IPS-15b (cell line): ENCODE data around the gene VMP1.
"Not testable (repeated sequence)": the region's sequence is repeated elsewhere in the genome, so short reads cannot be mapped to it uniquely, and the experiment has no call there.

Experiments
- H3K27me3 ChIP-seq: one replicate; pipeline ENCODE4 v1.6.1; 2013; ENCODE audit warnings: low read length; ENCODE audit not compliant: control insufficient read depth, insufficient read depth
- H3K36me3 ChIP-seq: one replicate; pipeline ENCODE4 v1.6.1; 2013; ENCODE audit warnings: low read length; ENCODE audit not compliant: control insufficient read depth, insufficient read depth
- H3K4me1 ChIP-seq: one replicate; pipeline ENCODE4 v1.6.1; 2013; ENCODE audit warnings: mild to moderate bottlenecking, low read length; ENCODE audit not compliant: control insufficient read depth, insufficient read depth
- H3K4me3 ChIP-seq: one replicate; pipeline ENCODE4 v1.5.1; 2013; ENCODE audit warnings: low read depth, low read length
- H3K9ac ChIP-seq: one replicate; pipeline ENCODE4 v1.6.1; 2013; ENCODE audit warnings: low read depth, mild to moderate bottlenecking, low read length
- H3K9me3 ChIP-seq: one replicate; pipeline ENCODE4 v1.6.1; 2013; ENCODE audit warnings: mild to moderate bottlenecking, low read length; ENCODE audit not compliant: control insufficient read depth, insufficient read depth

Gene VMP1

GRCh38 chr17:59785091-59785799 is 77.8 kb downstream of the VMP1 start:
- no peak overlapping the region for H3K9ac ChIP-seq
- no peaks in the 10 kb centered on the region for H3K27me3 ChIP-seq
- H3K36me3 ChIP-seq = no peaks in the 10 kb centered on the region
- H3K4me1 ChIP-seq = peaks cover 21% of the 10 kb centered on the region
- H3K9me3 ChIP-seq = no peaks in the 10 kb centered on the region
- no peak overlapping the region for H3K4me3 ChIP-seq

- Histone ChIP-seq H3K4me3 (no peak overlapping the region), H3K4me1 (peaks cover 21% of the 10 kb centered on the region), H3K9ac (no peak overlapping the region)
These were observed 78.7 kb downstream of the VMP1 start for GRCh38 chr17:59786213-59786535.

GRCh38 chr17:59786536-59787319 is 79.3 kb downstream of the VMP1 start:
- peaks cover 21% of the 10 kb centered on the region for H3K4me1 ChIP-seq
- no peaks in the 10 kb centered on the region for H3K9me3 ChIP-seq
- H3K27me3 ChIP-seq = no peaks in the 10 kb centered on the region
- no peaks in the 10 kb centered on the region for H3K36me3 ChIP-seq
- no peak overlapping the region for H3K9ac ChIP-seq
- no peak overlapping the region for H3K4me3 ChIP-seq

More at GRCh38 chr17:59786213-59786535, 78.7 kb downstream of the VMP1 start:
- no peaks in the 10 kb centered on the region for H3K27me3 ChIP-seq
- no peaks in the 10 kb centered on the region for H3K36me3 ChIP-seq
- no peaks in the 10 kb centered on the region for H3K9me3 ChIP-seq

DNA sequence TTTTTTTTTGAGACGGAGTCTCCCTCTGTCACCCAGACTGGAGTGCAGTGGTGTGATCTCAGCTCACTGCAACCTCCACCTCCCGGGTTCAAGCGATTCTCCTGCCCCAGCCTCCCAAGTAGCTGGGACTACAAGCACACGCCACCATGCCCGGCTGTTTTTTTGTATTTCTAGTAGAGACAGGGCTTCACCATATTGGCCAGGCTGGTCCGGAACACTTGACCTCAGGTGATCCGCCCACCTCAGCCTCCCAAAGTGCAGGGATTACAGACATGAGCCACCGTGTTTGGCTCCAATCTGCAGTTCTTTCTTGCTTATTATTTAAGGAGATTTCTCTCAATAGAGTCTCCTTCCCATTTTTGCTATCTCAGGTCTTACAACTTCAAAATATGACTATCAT is 82.4 kb downstream of the VMP1 start:
- H3K4me1 ChIP-seq = peaks cover 12% of the 10 kb centered on the region
- not testable (repeated sequence) for H3K27me3 ChIP-seq, H3K9ac ChIP-seq, H3K9me3 ChIP-seq, H3K4me3 ChIP-seq, H3K36me3 ChIP-seq

- not testable (repeated sequence) for H3K36me3 ChIP-seq, H3K9ac ChIP-seq, H3K4me3 ChIP-seq, H3K27me3 ChIP-seq, H3K9me3 ChIP-seq
- H3K4me1 ChIP-seq = peaks cover 12% of the 10 kb centered on the region
These were observed 83.0 kb downstream of the VMP1 start for GRCh38 chr17:59790418-59790817.

DNA sequence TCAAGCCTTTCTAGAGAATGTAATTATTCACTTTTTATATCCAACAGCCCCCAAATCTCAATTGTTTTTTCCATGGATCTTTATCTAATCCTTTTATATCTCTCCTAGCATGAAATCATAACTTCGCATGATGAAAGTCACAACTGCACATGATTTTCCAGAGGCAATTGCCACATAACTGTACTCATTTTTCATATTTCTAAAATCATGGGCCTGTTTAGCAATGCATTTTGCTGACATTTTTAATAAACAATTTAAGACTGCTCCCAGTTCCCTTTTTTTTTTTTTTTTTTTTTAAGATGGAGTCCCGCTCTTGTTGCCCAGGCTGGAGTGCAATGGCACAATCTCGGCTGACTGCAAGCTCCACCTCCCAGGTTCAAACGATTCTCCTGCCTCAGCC is 83.5 kb downstream of the VMP1 start:
- no peak overlapping the region for H3K9ac ChIP-seq
- no peak overlapping the region for H3K4me3 ChIP-seq
- H3K27me3 ChIP-seq = no peaks in the 10 kb centered on the region
- no peaks in the 10 kb centered on the region for H3K36me3 ChIP-seq
- no peaks in the 10 kb centered on the region for H3K9me3 ChIP-seq
- peaks cover 12% of the 10 kb centered on the region for H3K4me1 ChIP-seq

DNA sequence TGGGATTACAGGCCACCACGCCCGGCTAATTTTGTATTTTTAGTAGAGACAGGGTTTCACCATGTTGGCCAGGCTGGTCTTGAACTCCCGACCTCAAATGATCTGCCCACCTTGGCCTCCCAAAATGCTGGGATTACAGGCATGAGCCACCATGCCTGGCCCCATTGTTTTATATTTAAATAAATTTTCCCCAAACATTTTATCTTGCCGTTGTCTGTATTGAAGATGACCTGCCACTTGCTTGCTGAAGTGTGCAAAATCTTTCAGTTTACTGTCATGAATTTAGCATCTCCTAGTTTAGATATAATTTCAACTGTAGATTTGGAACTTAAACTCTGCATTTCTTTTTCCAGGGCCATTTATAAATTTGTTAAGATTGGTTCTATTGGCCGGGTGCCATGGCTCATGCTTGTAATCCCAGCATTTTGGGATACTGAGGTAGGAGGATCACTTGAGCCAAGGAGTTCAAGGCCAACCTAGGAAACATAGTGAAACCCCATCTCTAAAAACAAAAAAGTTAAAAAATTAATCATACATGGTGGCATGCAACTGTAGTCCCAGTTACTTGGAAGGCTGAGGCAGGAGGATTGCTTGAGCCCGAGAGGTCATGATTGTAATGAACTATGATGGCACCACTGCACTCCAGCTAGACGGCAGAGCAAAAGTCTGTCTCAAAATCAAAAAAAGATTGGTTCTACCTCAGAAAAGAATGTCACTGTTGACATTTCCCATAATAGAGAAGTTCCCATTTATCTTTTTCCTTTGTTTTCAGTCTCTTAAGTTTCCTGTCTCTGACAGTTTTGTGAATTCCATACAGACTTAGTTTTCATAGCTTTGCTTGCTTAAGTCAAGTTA is 84.4 kb downstream of the VMP1 start:
- H3K36me3 ChIP-seq = no peaks in the 10 kb centered on the region
- H3K4me3 ChIP-seq = no peak overlapping the region
- H3K9ac ChIP-seq = no peak overlapping the region
- H3K4me1 ChIP-seq = peaks cover 5% of the 10 kb centered on the region
- no peaks in the 10 kb centered on the region for H3K9me3 ChIP-seq
- H3K27me3 ChIP-seq = no peaks in the 10 kb centered on the region

- H3K9ac ChIP-seq, H3K4me3 ChIP-seq, H3K36me3 ChIP-seq, H3K4me1 ChIP-seq, H3K9me3 ChIP-seq, H3K27me3 ChIP-seq: not testable (repeated sequence)
These were observed 85.0 kb downstream of the VMP1 start for GRCh38 chr17:59792458-59792823.

DNA sequence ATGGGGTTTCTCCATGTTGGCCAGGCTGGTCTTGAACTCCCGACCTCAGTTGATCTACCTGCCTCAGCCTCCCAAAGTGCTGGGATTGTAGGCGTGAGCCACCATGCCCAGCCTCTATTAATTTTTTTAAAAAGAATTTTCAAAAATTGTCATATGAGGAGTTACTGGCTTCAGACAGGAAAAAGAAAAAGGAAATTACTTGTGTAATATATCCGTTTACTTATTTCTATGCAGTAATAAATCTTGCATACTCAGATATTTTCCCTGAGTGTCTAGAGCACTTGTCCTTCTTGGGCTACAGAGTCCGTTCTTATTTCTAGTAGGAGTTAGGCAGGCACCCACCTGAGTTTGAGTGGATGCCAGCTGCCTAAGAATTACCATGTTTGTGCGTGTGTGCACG is 85.8 kb downstream of the VMP1 start:
- H3K9ac ChIP-seq = no peak overlapping the region
- no peaks in the 10 kb centered on the region for H3K36me3 ChIP-seq
- no peak overlapping the region for H3K4me3 ChIP-seq
- H3K27me3 ChIP-seq = no peaks in the 10 kb centered on the region
- no peaks in the 10 kb centered on the region for H3K9me3 ChIP-seq
- no peaks in the 10 kb centered on the region for H3K4me1 ChIP-seq

DNA sequence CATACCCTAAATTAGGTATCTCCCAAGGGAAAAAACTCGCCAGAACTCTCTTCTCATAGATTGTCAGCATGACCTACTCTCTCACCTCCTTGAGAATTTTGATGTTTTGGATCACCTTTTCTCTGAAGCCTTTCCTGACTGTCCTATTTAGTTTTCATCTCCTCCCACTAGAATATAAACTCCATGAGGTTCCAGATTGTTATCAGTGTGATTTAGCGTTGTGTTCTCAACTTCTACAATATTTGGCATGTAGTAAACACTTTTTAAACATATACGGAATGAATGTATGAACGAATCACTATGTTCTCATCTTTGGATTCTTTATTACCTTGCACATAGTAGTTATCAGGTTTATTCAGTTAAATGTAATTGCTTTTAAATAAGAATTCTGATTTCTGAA is 88.7 kb downstream of the VMP1 start:
- no peaks in the 10 kb centered on the region for H3K36me3 ChIP-seq
- H3K4me3 ChIP-seq = no peak overlapping the region
- H3K4me1 ChIP-seq = no peaks in the 10 kb centered on the region
- H3K9me3 ChIP-seq = no peaks in the 10 kb centered on the region
- no peak overlapping the region for H3K9ac ChIP-seq
- no peaks in the 10 kb centered on the region for H3K27me3 ChIP-seq

GRCh38 chr17:59796785-59797205 is 89.3 kb downstream of the VMP1 start:
- no peaks in the 10 kb centered on the region for H3K36me3 ChIP-seq
- no peaks in the 10 kb centered on the region for H3K9me3 ChIP-seq
- no peaks in the 10 kb centered on the region for H3K27me3 ChIP-seq
- H3K4me1 ChIP-seq = no peaks in the 10 kb centered on the region
- H3K9ac ChIP-seq = no peak overlapping the region
- H3K4me3 ChIP-seq = no peak overlapping the region
